ENCODE data around the gene CNTFR. TPM values are rescaled to one million over a fixed set of nuclear protein-coding genes. Genes with fewer than 3 reads are reported as not detected.

Gene CNTFR
- total and polyA plus RNA-seq, 2 experiments from 2014 or later = 4.7 to 7.5 TPM

- Histone ChIP-seq H4K20me1 (ENCODE audit: insufficient read depth, poor library complexity, severe bottlenecking) (no peaks in the 10 kb centered on the region), H3K36me3 (replicated peaks; ENCODE audit: insufficient read depth, low read depth) (no peaks in the 10 kb centered on the region), H3K79me2 (no peaks in the 10 kb centered on the region), H3K4me2 (no peak overlapping the region), H3K9me3 (ENCODE audit: low read depth) (no peaks in the 10 kb centered on the region), H3K27ac (no peak overlapping the region), H3K4me3 (no peak overlapping the region), H3K4me1 (ENCODE audit: insufficient read depth) (peaks cover 4% of the 10 kb centered on the region), H3K27me3 (no peaks in the 10 kb centered on the region), H3K9me2 (replicated peaks; ENCODE audit: insufficient read depth) (no peaks in the 10 kb centered on the region), H2AFZ (no peak overlapping the region)
- DNase-seq (ENCODE audit: low spot score) = no peak
- TF ChIP-seq CTCF (IDR thresholded peaks at IDR 0.05; ENCODE audit: poor library complexity) (no peak), EZH2phosphoT487 (IDR thresholded peaks at IDR 0.05; ENCODE audit: low read depth, severe bottlenecking, unreplicated experiment) (no peak), EZH2 (IDR thresholded peaks at IDR 0.05; ENCODE audit: borderline replicate concordance) (no peak)
- WGBS (ENCODE audit: low lambda C conversion rate, missing lambda C conversion rate) = 62% methylated on average over 6 of the region's 6 CpGs
Measured at GRCh38 chr9:34601937-34602573, 12.5 kb upstream of the CNTFR start.

GRCh38 chr9:34600908-34601307 is 11.4 kb upstream of the CNTFR start:
- Histone ChIP-seq H3K27ac (no peak overlapping the region), H3K9me3 (ENCODE audit: low read depth) (no peaks in the 10 kb centered on the region), H2AFZ (no peak overlapping the region), H3K4me2 (no peak overlapping the region), H3K27me3 (peaks cover 9% of the 10 kb centered on the region), H3K4me1 (ENCODE audit: insufficient read depth) (no peaks in the 10 kb centered on the region), H3K4me3 (no peak overlapping the region), H3K36me3 (replicated peaks; ENCODE audit: insufficient read depth, low read depth) (no peaks in the 10 kb centered on the region), H3K79me2 (no peaks in the 10 kb centered on the region), H4K20me1 (ENCODE audit: insufficient read depth, poor library complexity, severe bottlenecking) (no peaks in the 10 kb centered on the region), H3K9me2 (replicated peaks; ENCODE audit: insufficient read depth) (no peaks in the 10 kb centered on the region)
- WGBS (ENCODE audit: low lambda C conversion rate, missing lambda C conversion rate) = 88% methylated on average over 1 of the region's 1 CpG
- DNase-seq (ENCODE audit: low spot score) = no peak
- TF ChIP-seq EZH2 (IDR thresholded peaks at IDR 0.05; ENCODE audit: borderline replicate concordance) (no peak), CTCF (IDR thresholded peaks at IDR 0.05; ENCODE audit: poor library complexity) (no peak), EZH2phosphoT487 (IDR thresholded peaks at IDR 0.05; ENCODE audit: low read depth, severe bottlenecking, unreplicated experiment) (no peak)

- H3K27ac ChIP-seq = no peak overlapping the region
- H3K4me2 ChIP-seq = no peak overlapping the region
- TF ChIP-seq EZH2 (IDR thresholded peaks at IDR 0.05; ENCODE audit: borderline replicate concordance) = no peak
- no peak for TF ChIP-seq EZH2phosphoT487 (IDR thresholded peaks at IDR 0.05; ENCODE audit: low read depth, severe bottlenecking, unreplicated experiment)
- no peak for TF ChIP-seq CTCF (IDR thresholded peaks at IDR 0.05; ENCODE audit: poor library complexity)
- H3K4me1 ChIP-seq (ENCODE audit: insufficient read depth) = no peaks in the 10 kb centered on the region
- H3K4me3 ChIP-seq = no peak overlapping the region
- H3K79me2 ChIP-seq = no peaks in the 10 kb centered on the region
- no peak overlapping the region for H2AFZ ChIP-seq
- H3K9me2 ChIP-seq (replicated peaks; ENCODE audit: insufficient read depth) = no peaks in the 10 kb centered on the region
- WGBS (ENCODE audit: low lambda C conversion rate, missing lambda C conversion rate) = 44% methylated on average over 1 of the region's 1 CpG
- no peaks in the 10 kb centered on the region for H4K20me1 ChIP-seq (ENCODE audit: insufficient read depth, poor library complexity, severe bottlenecking)
- no peaks in the 10 kb centered on the region for H3K36me3 ChIP-seq (replicated peaks; ENCODE audit: insufficient read depth, low read depth)
- H3K9me3 ChIP-seq (ENCODE audit: low read depth) = no peaks in the 10 kb centered on the region
- DNase-seq (ENCODE audit: low spot score) = no peak
- H3K27me3 ChIP-seq = peaks cover 14% of the 10 kb centered on the region
Measured at GRCh38 chr9:34599546-34599945, 10.0 kb upstream of the CNTFR start.
